PC-3 (cell line): ENCODE measurements around the gene NOXA1. TPM values are rescaled to one million over a fixed set of nuclear protein-coding genes. Genes with fewer than 3 reads are reported as not detected.

Source experiments
- ATAC-seq: fragments of 200-7000 bp; cut with Tn5 transposase; 2 replicates; pipeline ENCODE4 v1.9.1; 2020; ENCODE audit warnings: mild to moderate bottlenecking, moderate library complexity
- BruUV-seq: library from RNA; stranded (reverse); fragments of 400-500 nt; replicated peaks from 2 replicates; lab custom pipeline; 2021; lab: Mats Ljungman, UMichigan
- CTCF ChIA-PET: fragments of 300-600 bp; sonication (Branson Sonifier 250); formaldehyde crosslinking; loops from one replicate; lab custom pipeline; 2022; ENCODE audit warnings: antibody characterized with exemption; lab: Charles Lee
- POLR2A ChIA-PET: fragments of 300-600 bp; sonication (Branson Sonifier 250); formaldehyde crosslinking; loops from one replicate; lab custom pipeline; 2022; ENCODE audit warnings: antibody characterized with exemption; ENCODE audit not compliant: unreplicated experiment; lab: Charles Lee
- DNase-seq: peaks from one replicate; pipeline ENCODE4 v3.0.0-alpha.2; 2015
- H2AFZ ChIP-seq: fragments of 300-600 bp; sonication (generic); 2 replicates; pipeline ENCODE4 v1.6.0; 2016; ENCODE audit warnings: antibody characterized with exemption, low read length
- H3F3A ChIP-seq: fragments of 300-600 bp; sonication (generic); one replicate; pipeline ENCODE4 v1.6.0; 2017; ENCODE audit warnings: antibody characterized with exemption, low read length, control low read depth, mild to moderate bottlenecking; ENCODE audit not compliant: unreplicated experiment
- H3K27ac ChIP-seq: fragments of 300-600 bp; sonication (generic); 2 replicates; pipeline ENCODE4 v1.5.1; 2016; ENCODE audit warnings: mild to moderate bottlenecking, low read length
- H3K27me3 ChIP-seq: fragments of 300-600 bp; sonication (generic); 2 replicates; pipeline ENCODE4 v1.6.1; 2016; ENCODE audit warnings: low read length, mixed read lengths
- H3K36me3 ChIP-seq: fragments of 300-600 bp; sonication (generic); 2 replicates; pipeline ENCODE4 v1.6.1; 2016; ENCODE audit warnings: low read depth, mixed run types, low read length, mixed read lengths
- H3K4me1 ChIP-seq: fragments of 300-600 bp; sonication (generic); 2 replicates; pipeline ENCODE4 v1.5.1; 2016; ENCODE audit warnings: low read length; ENCODE audit not compliant: insufficient read depth
- H3K4me2 ChIP-seq: fragments of 300-600 bp; sonication (generic); 2 replicates; pipeline ENCODE4 v1.6.0; 2016; ENCODE audit warnings: low read length
- H3K4me3 ChIP-seq: fragments of 300-600 bp; sonication (generic); 2 replicates; pipeline ENCODE4 v1.5.1; 2016; ENCODE audit warnings: mild to moderate bottlenecking, low read length, mixed read lengths
- H3K79me2 ChIP-seq: fragments of 300-600 bp; sonication (generic); 2 replicates; pipeline ENCODE4 v1.6.1; 2017; ENCODE audit warnings: low read length, mixed read lengths
- H3K9ac ChIP-seq: fragments of 300-600 bp; sonication (generic); 2 replicates; pipeline ENCODE4 v1.6.0; 2016; ENCODE audit warnings: mild to moderate bottlenecking, low read length
- H3K9me2 ChIP-seq: fragments of 300-600 bp; sonication (generic); replicated peaks from 2 replicates; pipeline ENCODE4 v1.6.1; 2016; ENCODE audit warnings: mixed run types, low read length, mixed read lengths
- H3K9me3 ChIP-seq: fragments of 300-600 bp; sonication (generic); 2 replicates; pipeline ENCODE4 v1.6.1; 2016; ENCODE audit warnings: low read length, mixed read lengths
- H4K20me1 ChIP-seq: fragments of 300-600 bp; sonication (generic); 2 replicates; pipeline ENCODE4 v1.6.1; 2016; ENCODE audit warnings: low read length, mixed read lengths
- EZH2 ChIP-seq: fragments of 300-600 bp; sonication (generic); IDR thresholded peaks from one replicate; pipeline ENCODE4 v1.6.1; 2017; ENCODE audit warnings: antibody characterized with exemption, mild to moderate bottlenecking, low read length; ENCODE audit not compliant: unreplicated experiment
- EZH2phosphoT487 ChIP-seq: fragments of 300-600 bp; sonication (generic); IDR thresholded peaks from 2 replicates; pipeline ENCODE4 v1.6.1; 2018; ENCODE audit warnings: mild to moderate bottlenecking, antibody characterized with exemption, low read length, borderline replicate concordance
- intact Hi-C: fragments of 100-400 bp; cut with micrococcal nuclease; formaldehyde crosslinking; loops from 2 replicates; pipeline ENCODE4 v1.9.0; 2023
- total RNA-seq: library from RNA; depleted of rRNA; stranded (reverse); fragments of >200 nt; gene quantifications from 2 replicates; pipeline ENCODE4 v1.2.3, GENCODE V29; 2014
- TF ChIP-seq, protein P1 (sequence below): fragments of 300-600 bp; sonication (generic); conservative IDR thresholded peaks from 2 replicates; pipeline ENCODE4 v1.5.1; 2017; ENCODE audit warnings: antibody characterized with exemption, low read depth, mild to moderate bottlenecking, low read length

The NOXA1 gene
- total RNA-seq, 1 experiment from 2014 or later = 0.51 TPM

DNA sequence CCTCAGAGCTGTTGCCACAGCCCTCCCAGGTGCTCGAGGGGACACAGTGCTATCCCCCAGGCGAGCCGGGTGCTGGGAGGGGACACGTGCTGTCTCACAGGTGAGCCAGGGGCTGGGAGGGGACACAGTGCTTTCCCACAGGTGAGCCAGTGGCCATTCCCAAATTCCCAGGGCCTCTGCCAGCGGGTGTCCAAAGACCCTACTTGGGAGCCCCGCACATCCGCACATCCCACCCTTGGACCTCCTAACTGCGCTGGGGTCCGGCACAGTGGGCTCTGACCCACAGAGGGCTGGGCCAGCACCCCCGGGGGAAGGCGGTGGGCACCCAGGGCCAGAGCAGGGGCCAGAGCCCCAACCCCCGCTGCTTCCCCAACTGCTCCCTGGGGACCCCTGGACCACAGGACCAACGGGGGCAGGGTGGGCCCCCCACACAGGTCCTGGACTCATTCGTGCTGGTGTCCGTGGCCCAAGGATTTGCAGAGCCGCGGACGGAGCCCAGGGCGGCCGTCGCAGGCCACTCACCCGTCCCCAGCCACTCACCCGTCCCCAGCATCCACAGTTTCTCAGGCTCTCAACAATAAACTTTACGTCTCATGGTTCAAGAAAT is 18.1 kb upstream of the NOXA1 start:
- ChIA-PET POLR2A (no interaction called here), CTCF (no interaction called here)
- DNase-seq (no peak), ATAC-seq (no peak)
- Histone ChIP-seq H3K9me2 (no peaks in the 10 kb centered on the region), H3K79me2 (no peaks in the 10 kb centered on the region), H3K36me3 (no peaks in the 10 kb centered on the region), H2AFZ (no peak overlapping the region), H3K9me3 (no peaks in the 10 kb centered on the region), H3K27me3 (no peaks in the 10 kb centered on the region), H4K20me1 (no peaks in the 10 kb centered on the region), H3F3A (no peaks in the 10 kb centered on the region), H3K4me3 (no peak overlapping the region), H3K4me1 (no peaks in the 10 kb centered on the region), H3K9ac (no peak overlapping the region), H3K4me2 (no peak overlapping the region), H3K27ac (no peak overlapping the region)
- BruUV-seq = no TSS peak
- intact Hi-C loops = no loop called here
- no peak for TF ChIP-seq EZH2phosphoT487
- no peak for TF ChIP-seq EZH2
- TF ChIP-seq, protein P1, sequence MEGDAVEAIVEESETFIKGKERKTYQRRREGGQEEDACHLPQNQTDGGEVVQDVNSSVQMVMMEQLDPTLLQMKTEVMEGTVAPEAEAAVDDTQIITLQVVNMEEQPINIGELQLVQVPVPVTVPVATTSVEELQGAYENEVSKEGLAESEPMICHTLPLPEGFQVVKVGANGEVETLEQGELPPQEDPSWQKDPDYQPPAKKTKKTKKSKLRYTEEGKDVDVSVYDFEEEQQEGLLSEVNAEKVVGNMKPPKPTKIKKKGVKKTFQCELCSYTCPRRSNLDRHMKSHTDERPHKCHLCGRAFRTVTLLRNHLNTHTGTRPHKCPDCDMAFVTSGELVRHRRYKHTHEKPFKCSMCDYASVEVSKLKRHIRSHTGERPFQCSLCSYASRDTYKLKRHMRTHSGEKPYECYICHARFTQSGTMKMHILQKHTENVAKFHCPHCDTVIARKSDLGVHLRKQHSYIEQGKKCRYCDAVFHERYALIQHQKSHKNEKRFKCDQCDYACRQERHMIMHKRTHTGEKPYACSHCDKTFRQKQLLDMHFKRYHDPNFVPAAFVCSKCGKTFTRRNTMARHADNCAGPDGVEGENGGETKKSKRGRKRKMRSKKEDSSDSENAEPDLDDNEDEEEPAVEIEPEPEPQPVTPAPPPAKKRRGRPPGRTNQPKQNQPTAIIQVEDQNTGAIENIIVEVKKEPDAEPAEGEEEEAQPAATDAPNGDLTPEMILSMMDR = no peak

DNA sequence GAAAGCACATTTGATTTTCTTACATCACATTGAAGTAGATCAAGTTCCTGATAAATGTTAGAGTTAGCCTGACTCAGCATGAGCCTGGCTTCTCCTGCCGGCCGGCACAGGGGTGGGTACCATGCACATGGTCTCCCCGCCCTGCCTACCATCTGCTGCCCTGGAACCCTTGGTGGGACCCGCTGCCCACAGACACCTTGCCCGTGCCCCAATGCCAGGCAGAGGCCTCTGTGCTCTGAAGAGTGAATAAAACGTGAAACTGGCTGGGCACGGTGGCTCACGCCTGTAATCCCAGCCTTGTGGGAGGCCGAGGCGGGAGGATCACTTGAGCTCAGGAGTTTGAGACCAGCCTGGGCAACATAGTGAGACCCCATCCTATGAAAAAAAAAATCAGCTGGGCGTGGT is 17.5 kb upstream of the NOXA1 start:
- Histone ChIP-seq H3K27me3 (no peaks in the 10 kb centered on the region), H3K4me1 (no peaks in the 10 kb centered on the region), H3K4me3 (no peak overlapping the region), H4K20me1 (no peaks in the 10 kb centered on the region), H3K9me2 (no peaks in the 10 kb centered on the region), H3K4me2 (no peak overlapping the region), H3K27ac (no peak overlapping the region), H2AFZ (no peak overlapping the region), H3F3A (no peaks in the 10 kb centered on the region), H3K79me2 (no peaks in the 10 kb centered on the region), H3K36me3 (no peaks in the 10 kb centered on the region), H3K9ac (no peak overlapping the region), H3K9me3 (no peaks in the 10 kb centered on the region)
- no TSS peak for BruUV-seq
- ATAC-seq = no peak
- ChIA-PET POLR2A (no interaction called here), CTCF (no interaction called here)
- DNase-seq = peak; percentile 7
- TF ChIP-seq EZH2phosphoT487 (no peak), EZH2 (no peak)
- TF ChIP-seq, protein P1 = no peak
- intact Hi-C loops = no loop called here

DNA sequence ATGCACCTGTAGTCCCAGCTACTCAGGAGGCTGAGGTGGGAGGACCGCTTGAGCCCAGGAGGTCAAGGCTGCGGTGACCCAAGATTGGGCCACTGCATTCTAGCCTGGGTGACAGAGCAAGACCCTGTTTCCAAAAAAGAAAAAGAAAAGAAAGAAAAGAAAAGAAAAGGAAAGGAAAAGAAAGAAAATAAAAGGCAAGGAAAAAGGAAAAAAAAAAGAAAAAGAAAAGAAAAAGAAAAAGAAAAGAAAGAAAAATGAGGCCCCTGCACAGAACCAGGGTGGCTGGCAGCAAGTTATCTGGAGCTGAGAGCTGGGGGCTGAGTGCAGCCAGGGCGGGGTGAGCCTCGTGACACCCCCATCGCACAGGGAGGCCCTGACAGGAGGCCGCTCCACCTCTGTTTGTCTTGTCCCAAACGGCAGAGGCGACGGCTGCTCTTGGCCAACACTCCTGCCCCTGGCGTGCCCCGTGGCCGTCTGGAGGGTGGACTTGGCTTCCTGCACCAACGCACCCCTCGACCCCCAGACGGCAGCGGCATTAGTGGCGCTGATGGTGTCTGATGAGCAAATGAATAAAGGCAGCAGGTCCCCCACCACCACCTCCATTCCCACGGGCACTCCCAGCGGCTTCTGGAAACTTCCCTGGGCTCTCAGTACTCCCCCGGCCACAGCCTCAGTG is 17.0 kb upstream of the NOXA1 start:
- DNase-seq (no peak), ATAC-seq (no peak)
- no TSS peak for BruUV-seq
- ChIA-PET POLR2A (no interaction called here), CTCF (no interaction called here)
- no peak for TF ChIP-seq EZH2
- TF ChIP-seq, protein P1 = no peak
- no peak for TF ChIP-seq EZH2phosphoT487
- Histone ChIP-seq H3K9ac (no peak overlapping the region), H3K9me3 (no peaks in the 10 kb centered on the region), H3K9me2 (no peaks in the 10 kb centered on the region), H3K4me3 (peak overlapping the region; percentile 50; the same call in 1 of the 2 replicates), H3K4me1 (peaks cover 5% of the 10 kb centered on the region; the same call in 1 of the 2 replicates), H3K27ac (no peak overlapping the region), H3K4me2 (peak overlapping the region; percentile 66; the same call in 1 of the 2 replicates), H2AFZ (no peak overlapping the region), H3F3A (no peaks in the 10 kb centered on the region), H3K36me3 (no peaks in the 10 kb centered on the region), H4K20me1 (no peaks in the 10 kb centered on the region), H3K79me2 (no peaks in the 10 kb centered on the region), H3K27me3 (no peaks in the 10 kb centered on the region)
- intact Hi-C loops = no loop called here
